Sciatic nerve (tissue), 2 donors: ENCODE measurements around the gene ACP4. TPM values are rescaled to one million over a fixed set of nuclear protein-coding genes. Genes with fewer than 3 reads are reported as not detected.
"Not testable (repeated sequence)": the region's sequence is repeated elsewhere in the genome, so short reads cannot be mapped to it uniquely, and the experiment has no call there.

ENCODE experiments used
- ATAC-seq: fragments of 200-7000 bp; cut with Tn5 transposase; one replicate; pipeline ENCODE4 v1.9.1; 2020; ENCODE audit warnings: mild to moderate bottlenecking, moderate library complexity
- DNase-seq: peaks from one replicate; pipeline ENCODE4 v3.0.0-alpha.2; 2020; ENCODE audit warnings: low spot score
- intact Hi-C: fragments of 100-400 bp; cut with DNase I; formaldehyde crosslinking; loops from one replicate; pipeline ENCODE4 v1.14.2; 2022
- total RNA-seq: library from RNA; stranded (reverse); fragmentation: NEBNext Ultra II Directional; extraction: Animal tissue kit (Norgen Biotek cat#: 25700); gene quantifications from one replicate; pipeline ENCODE4 v1.2.1, GENCODE V29; 2021
- donor health status: DM: no; HTN: no; CAD: no.
- donor health status: DM: no; HTN: no; CAD: no.

The ACP4 gene
- total RNA-seq, 1 donor from 2014 or later = not detected

DNA sequence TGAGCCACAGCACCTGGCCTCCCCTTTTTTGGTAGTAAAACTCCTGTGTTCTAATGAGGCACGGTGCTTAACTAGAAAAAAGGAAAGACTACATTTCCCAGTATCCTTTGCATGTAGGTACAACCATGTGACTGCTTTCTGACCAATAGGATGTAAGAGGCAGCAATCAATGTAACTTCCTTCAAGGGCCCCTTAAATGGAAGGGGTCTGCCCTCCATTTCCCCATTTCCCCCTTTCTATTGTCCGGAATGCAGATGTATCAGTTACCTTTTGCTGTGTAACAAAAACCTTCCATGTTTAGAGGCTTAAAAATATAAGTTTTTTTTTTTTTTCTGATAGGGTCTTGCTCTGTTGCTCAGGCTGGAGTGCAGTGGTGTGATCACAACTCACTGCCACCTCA, 17.7 kb upstream of the ACP4 start:
- no peak for DNase-seq
- intact Hi-C loops = no loop called here
- ATAC-seq = no peak

DNA sequence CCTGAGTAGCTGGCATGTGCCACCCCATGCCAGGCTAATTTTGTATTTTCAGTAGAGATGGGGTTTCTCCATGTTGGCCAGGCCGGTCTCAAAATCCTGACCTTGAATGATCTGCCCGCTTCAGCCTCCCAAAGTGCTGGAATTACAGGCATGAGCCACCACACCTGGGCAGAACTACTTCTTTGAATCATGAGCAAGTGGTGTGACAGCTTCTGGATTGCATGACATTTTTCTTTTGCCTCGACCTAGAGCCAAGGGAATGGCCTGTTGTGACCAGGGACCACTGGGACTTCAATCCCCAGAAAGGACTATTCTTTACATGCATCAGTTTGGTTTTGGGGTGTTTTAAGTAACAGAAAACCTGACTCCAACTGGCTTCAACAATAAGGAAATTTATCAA, 17.3 kb upstream of the ACP4 start:
- ATAC-seq, intact Hi-C loops, DNase-seq: not testable (repeated sequence)

DNA sequence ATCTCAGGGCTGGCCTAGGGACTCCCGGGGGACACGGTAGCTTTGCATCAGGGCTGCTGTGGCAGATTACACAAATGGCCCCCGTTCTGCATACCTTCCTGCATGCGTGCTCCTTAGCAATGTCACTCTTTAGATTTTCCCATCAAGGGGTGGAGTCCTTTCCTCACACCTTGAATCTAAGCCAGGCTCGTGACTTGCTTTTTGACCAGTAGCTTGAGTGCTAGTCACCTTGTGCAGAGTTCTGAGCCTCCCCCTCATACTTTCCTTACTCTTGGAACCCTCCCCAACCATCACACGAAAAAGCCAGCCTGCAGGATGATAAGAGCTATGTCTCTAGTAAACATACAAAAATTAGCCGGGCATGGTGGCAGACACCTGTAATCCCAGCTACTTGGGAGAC, 16.8 kb upstream of the ACP4 start:
- ATAC-seq, DNase-seq, intact Hi-C loops: not testable (repeated sequence)

DNA sequence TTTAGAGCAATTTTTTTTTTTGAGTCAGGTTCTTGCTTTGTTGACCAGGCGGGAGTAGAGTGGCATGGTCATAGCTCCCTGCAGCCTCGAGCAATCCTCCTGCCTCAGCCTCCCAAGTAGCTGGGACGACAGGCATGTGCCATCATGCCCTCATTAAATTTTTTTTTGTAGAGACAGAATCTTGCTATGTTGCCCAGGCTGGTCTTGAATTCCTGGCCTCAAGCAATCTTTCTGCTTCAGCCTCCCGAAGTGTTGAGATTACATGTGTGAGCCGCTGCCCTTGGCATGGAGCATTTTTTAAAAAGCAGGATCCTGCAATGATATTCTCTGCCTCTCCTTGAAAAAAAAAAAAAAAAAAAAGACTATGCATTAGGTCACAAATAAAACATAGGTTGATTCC, 14.1 kb upstream of the ACP4 start:
- ATAC-seq (no peak), DNase-seq (no peak)
- intact Hi-C loops = no loop called here

DNA sequence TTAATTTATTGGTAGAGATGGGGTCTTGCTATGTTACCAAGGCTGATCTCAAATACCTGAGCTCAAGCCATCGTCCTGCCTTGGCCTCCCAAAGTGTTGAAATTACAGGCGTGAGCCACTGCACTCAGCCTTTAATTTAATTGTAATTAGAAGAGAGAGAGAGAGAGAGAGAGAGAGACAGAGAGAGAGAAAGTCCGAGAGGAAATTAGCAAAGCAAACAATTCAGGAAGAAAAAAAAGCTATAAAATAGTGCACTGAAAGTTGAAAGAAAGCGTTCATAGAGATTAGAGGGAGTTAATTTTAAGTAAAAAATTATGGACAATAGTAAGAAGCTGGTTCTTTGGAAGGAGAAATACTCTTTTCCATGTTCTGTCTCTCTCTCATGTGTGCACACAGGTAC, 13.0 kb upstream of the ACP4 start:
- ATAC-seq = no peak
- no peak for DNase-seq
- intact Hi-C loops = no loop called here

DNA sequence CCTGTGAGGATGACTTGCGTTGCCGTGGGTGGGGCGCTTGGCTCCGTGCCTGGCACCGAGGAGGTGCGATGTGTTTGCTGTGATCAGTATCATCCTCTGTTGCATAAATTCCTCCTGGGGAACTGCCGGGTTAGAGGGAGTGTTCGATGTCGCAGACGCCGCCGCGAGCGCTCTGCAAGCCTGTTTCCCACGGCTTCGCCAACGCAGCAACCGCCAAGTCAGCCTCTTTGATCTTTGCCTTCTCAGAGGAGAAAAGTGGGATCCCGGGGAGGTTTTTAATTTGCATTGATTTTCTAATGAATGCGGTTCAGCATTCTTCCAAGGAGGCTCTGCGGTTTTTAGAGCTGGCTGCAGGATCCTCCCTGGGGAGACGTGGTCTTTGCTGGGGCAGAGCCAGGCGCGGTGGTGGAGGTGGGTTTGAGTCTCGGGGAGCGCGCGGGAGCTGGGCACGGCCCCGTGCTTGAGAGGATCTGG, 12.3 kb upstream of the ACP4 start:
- ATAC-seq = no peak
- intact Hi-C loops = no loop called here
- no peak for DNase-seq

DNA sequence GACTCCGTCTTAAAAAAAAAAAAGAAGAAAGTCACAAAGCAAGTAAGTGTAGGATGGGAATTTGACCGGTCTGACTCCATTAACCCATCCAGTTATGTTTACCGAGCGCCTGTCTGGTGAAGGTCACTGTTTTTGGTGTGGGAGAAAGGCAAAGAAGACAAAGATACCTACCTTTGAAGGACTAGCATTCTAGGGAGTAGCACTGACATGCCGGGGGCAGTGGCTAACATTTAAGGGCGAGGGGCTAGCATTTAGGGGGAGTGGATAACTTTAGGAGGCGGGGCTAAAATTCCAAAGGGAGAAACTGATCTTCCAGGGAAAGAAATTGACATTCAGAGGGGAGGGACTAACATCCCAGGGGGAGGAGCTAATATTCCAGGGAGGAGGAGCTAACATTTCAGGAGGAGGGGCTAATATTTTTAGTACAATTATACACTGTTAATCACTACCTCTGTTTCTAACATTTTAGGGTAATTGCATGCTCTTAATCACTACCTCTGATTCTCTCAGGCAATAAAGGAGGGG, 11.2 kb upstream of the ACP4 start:
- intact Hi-C loops = no loop called here
- no peak for ATAC-seq
- no peak for DNase-seq

DNA sequence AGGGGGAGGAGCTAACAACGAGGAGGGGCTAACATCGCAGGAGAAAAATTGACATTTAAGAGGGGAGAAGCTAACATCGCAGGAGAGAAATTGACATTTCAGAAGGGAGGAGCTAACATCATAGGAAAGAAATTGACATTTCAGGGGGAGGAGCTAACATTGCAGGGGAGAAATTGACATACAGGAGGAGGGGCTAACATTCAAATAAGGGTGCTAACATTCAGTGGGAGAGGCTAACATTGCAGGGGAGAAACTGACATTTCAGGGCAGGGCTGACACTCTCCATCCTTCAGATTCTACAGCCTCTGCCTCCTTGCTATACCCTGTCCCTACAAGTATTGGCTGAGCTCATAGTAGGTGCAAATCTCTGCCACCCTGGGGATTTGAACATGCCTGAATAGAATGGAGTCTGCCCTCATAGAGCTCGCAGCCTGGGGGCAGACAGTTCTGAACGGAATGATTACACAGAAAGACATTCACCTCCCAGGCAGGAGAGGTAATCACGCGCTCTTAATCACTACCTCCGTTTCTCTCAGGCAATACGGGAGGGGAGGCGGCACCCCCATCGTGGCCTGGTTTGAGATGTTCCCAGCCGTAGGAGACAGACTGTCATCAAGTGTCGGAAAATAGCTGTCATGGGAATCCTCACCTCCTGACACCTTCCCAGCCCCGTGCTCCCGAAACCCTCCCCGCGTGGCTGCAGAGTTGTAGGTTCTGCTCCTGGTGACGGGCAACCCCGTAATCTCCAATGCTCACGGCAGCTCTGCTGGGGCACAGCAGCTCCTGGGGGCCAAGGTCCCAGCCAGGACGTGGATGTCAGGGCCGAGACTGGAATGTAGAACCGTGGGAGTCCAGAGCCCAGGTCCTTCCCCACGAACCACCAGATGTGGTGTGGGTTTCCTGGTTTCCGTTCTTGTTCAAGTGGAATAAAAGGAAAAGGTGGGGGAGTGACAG, 10.4 kb upstream of the ACP4 start:
- no peak for DNase-seq
- intact Hi-C loops = loop anchor here (5.0 to 10.0 kb wide), 2 partner anchors 105 to 412 kb away; partner anchors contain the start of gene NAPSA
- ATAC-seq = no peak

DNA sequence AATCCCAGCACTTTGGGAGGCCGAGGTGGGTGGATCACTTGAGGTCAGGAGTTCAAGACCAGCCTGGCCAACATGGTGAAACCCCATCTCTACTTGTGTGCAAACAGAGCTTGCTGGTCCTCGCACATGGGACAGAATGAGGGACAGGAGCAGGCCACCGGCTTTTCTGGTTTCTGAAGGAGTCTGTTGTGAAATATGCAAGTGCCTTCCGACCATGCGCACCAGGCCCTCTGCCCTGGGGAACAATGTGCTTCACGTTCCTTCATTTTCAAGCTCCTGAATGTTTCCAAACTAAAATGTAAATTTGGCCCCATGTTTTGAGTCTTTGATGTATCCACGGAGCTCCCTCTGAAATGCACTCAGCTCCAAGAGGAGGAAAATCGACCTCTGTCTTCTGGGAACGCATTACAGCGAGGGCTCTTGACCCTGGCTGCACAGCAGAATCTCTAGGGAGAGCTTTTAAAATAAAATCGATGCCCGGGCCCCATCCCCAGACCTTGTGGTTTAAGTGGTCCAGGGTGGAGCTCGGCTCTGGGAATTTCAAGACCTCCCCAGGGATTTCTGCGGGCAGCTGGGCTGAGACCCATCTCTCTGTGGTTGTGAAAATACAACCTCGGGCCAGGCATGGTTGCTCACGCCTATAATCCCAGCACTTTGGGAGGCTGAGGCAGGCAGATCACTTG, 9.3 kb upstream of the ACP4 start:
- intact Hi-C loops = loop anchor here (5.0 to 10.0 kb wide), 2 partner anchors 106 to 414 kb away; partner anchors contain the start of gene NAPSA
- no peak for ATAC-seq
- no peak for DNase-seq

DNA sequence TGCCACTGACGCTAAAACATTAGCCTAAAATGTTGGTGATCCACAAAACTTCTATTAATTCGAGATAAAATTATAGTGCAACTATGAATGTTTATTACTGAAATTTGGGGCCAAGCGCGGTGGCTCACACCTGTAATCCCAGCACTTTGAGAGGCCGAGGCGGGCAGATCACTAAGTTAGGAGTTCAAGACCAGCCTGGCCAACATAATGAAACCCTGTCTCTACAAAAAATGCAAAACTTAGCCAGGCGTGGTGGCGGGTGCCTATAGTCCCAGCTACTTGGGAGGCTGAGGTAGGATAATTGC, 6.4 kb upstream of the ACP4 start:
- not testable (repeated sequence) for DNase-seq, ATAC-seq
- intact Hi-C loops = loop anchor here (5.0 to 10.0 kb wide), 2 partner anchors 109 to 416 kb away; partner anchors contain the start of gene NAPSA

DNA sequence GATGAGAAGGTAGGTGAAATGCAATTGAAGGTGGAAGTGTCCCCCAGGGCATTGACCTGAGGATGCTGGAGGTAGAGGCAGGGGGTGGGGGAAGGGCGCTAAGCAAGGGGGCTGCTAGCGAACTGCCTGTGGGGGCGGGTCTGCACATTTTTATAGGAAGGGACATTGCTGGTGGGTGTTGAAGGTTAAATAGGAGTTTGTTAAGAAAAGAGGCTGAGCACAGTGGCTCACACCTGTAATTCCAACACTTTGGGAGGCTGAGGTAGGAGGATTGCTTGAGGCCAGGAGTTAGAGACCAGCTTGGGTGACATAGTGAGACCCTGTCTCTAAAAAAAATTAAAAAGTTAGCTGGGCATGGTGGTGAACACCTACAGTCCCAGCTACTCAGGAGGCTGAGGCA, 5.5 kb upstream of the ACP4 start:
- intact Hi-C loops = loop anchor here (5.0 to 10.0 kb wide), 3 partner anchors 110 to 427 kb away; partner anchors contain the start of gene NAPSA
- DNase-seq (no peak), ATAC-seq (no peak)

DNA sequence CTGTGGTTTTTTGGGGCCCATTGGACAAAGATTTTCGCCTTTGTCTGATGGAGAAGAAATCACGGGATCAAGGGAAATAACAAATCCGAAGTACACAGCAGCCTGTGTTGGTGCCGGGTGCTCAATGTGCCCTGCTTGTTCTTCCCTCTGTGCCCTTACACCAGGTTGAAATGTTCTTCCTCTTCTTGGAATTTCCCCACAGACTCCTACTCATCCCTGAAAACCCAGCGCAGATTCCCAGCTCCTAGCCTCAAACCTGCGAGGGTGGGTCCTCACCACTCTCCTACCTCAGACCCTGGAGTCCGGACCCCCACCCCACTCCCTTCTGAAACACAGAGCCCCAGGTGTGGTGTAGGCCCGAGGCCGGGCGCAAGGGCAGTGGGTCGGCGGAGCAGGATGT, 4.9 kb upstream of the ACP4 start:
- ATAC-seq (no peak), DNase-seq (no peak)
- intact Hi-C loops = loop anchor here (5.0 to 10.0 kb wide), 2 partner anchors 111 to 428 kb away; no protein-coding TSS in a partner anchor

DNA sequence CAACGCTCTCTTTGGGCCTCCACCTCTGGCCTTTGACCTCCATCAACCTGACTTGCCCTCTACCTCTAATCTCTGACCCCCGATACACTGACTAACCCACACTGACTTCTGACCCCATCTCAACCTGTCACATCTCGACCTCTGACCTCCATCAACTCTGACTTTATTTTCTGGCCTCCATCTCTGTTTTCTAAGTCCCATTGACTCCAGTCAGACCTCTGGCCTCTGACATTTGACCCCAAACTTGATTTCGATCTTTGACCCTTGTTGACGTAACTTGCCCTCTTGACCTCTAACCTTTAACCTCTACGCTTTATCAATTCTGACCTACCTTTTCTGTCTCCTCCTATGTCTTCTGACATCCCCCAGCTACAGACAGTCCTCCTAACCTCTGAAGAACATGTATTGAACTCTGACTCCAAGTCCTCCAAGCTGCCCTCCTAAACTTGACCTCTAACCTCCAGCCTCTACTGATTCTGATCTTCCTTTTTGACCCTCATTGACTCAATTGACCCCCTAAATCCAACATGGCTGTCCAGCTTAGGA, 780 bp downstream of the ACP4 start:
- DNase-seq = no peak
- intact Hi-C loops = no loop called here
- no peak for ATAC-seq

DNA sequence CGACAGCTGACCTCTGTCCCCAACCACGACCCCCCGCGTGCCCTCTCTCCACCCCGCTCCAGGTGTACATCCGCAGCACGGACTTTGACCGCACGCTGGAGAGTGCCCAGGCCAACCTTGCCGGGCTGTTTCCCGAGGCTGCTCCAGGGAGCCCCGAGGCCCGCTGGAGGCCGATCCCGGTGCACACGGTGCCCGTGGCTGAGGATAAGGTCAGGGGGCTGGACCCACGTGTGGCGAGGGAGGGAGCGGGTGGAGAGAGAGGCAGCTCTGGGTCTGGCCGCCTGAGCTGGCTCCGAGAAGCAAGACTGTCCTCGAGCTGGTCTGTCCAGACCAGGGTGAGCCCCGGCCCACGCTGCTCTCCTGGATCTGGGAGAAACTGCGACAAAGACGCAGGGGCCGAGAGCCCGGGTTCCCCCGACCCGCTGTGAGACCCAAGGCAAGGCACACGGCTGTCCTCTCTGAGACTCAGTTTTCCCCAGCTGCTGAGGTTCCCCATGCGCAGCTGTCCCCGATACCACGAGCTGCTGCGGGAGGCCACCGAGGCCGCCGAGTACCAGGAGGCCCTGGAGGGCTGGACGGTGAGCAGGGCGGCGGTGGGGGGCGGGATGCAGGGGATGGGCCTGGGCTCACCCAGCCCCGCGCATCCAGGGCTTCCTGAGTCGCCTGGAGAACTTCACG, 1.5 kb downstream of the ACP4 start:
- ATAC-seq (no peak), DNase-seq (no peak)
- intact Hi-C loops = no loop called here

DNA sequence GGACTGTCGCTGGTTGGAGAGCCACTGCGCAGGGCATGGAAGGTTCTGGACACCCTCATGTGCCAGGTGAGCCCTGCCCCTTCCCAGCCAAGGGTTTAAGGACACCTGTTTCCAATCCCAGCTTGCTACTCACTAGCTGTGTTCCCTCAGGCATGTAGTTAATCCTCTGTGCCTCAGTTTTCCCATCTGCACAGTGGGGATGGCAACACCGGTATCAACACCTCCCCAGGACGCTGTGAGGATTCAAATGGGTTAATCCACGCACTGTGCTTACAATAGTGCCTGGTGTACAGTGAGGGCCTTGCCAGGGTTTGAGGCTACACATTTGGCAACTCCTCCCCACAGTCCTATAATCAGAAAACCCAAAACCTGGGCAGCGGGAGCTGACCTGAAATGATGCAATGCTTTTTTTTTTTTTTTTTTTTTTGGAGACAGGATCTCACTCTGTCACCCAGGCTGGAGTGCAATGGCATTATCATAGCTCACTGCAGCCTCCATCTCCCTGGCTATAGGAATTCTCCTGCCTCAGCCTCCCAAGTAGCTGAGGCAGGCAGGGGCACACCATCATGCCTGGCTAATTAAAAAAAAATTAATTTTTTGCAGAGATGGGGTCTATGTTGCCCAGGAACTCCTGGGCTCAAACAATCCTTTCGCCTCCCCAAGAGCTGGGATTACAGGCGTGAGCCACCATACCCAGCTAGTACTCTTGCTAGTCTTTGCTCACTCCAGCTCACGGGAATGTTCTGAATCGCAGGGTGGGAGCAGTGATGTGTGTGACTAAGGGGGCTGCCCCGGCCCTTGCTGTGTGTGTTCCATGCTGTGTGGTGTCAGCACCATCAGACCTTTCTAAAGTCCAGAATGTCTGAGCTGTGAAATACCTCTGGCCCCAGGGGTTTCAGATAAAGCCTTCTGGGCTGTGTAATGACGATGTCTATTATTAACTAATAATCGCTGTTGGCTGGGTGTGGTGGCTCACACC, 2.3 kb downstream of the ACP4 start:
- DNase-seq (no peak), ATAC-seq (no peak)
- intact Hi-C loops = no loop called here

DNA sequence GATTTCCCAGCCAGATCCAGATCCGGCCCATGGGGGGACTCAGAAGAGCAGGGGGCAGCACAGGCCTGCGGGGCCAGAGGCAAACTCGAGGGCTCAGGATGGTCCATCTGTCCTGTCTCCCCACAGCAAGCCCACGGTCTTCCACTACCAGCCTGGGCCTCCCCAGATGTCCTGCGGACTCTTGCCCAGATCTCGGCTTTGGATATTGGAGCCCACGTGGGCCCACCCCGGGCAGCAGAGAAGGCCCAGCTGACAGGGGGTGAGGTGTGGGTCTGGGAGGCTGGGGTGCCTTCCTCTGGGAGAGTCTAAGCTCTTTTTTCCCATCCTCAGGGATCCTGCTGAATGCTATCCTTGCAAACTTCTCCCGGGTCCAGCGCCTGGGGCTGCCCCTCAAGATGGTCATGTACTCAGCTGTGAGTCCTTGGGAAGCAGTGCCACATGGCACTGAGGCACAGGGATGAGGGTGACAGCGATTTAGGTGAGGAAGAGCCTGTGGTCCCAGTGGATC, 3.4 kb downstream of the ACP4 start:
- DNase-seq (no peak), ATAC-seq (no peak)
- intact Hi-C loops = no loop called here

DNA sequence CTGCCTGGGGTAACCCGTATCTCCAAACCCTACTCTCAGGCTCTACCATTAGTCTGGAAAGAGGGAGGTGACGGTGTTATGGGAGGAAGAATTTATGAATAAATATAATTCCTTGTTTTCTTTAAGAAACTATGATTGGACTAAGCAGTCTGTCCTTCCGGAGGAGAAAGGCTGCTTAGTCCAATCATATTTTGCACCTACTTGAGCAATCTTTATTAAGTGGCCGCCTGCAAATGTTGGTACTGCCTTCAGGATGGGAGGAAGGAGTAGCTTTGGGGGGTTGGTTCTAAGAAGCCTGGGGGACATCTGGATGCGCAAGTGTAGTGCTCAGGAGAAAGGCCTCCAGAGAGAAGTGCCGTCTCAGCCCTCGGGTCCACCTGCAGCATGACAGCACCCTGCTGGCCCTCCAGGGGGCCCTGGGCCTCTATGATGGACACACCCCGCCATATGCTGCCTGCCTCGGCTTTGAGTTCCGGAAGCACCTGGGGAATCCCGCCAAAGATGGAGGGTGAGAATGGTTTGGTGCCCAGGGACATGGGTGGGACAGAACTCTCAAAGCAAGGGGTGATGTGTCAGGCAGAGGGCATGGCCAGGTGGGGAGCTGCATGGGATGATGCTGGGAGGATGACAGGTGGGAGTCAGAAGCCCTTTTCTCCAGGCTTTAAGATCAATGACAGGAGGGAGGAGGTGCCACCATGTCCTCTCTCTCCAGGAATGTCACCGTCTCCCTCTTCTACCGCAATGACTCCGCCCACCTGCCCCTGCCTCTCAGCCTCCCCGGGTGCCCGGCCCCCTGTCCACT, 4.1 kb downstream of the ACP4 start:
- intact Hi-C loops = no loop called here
- ATAC-seq = no peak

More for the DNA sequence above, 4.1 kb downstream of the ACP4 start:
- DNase-seq = no peak
